ENCODE data around the gene MED12L. TPM values are rescaled to one million over a fixed set of nuclear protein-coding genes. Genes with fewer than 3 reads are reported as not detected.

The MED12L gene
- total RNA-seq, 1 experiment from 2014 or later = 14.9 TPM

DNA sequence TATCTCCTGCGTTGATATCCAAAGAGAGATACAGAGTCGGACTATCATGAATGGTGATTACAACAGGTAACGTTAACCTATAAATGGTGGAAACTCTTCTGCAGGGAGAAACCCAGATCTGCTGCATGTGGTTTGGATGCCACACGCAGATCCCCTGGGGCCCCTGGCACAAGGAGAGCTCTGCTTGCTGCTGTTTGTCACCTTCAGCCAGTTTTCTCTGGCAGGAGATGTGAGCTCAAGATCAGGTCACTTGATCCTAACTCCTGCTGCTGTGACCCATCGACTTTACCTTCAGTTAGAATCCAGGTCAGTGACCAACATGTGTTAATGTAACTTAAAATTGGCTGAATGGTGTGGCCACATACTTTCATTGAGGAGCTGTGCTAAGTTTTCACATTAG is 141.4 kb downstream of the MED12L start:
- no peak overlapping the region for H2BK20ac ChIP-seq (ENCODE audit: low read depth, low read length, poor library complexity, severe bottlenecking)
- no peak overlapping the region for H2BK15ac ChIP-seq (ENCODE audit: low read depth, low read length)
- no peak overlapping the region for H4K91ac ChIP-seq (ENCODE audit: insufficient read length, low read depth, low read length)
- H3K4me2 ChIP-seq (ENCODE audit: insufficient read depth, insufficient read length, low read length) = no peak overlapping the region
- no peak overlapping the region for H2BK12ac ChIP-seq (ENCODE audit: insufficient read length, low read depth, low read length)
- H4K5ac ChIP-seq (ENCODE audit: insufficient read length, low read depth, low read length) = no peak overlapping the region
- no peaks in the 10 kb centered on the region for H3K27me3 ChIP-seq (ENCODE audit: insufficient read depth, low read length)
- no peak overlapping the region for H3K23ac ChIP-seq (ENCODE audit: insufficient read length, low read depth, low read length)
- Mint-ChIP-seq H3K36me3 (ENCODE audit: insufficient read depth in 1 of 3, low read depth in 3 of 3) (peaks cover 7 to 12% (median 8%) of the 10 kb centered on the region in 3 experiments), H3K4me3 (no peak overlapping the region), H3K27ac (no peak overlapping the region), H3K4me1 (peaks cover 25 to 27% of the 10 kb centered on the region in 2 experiments), H3K27me3 (ENCODE audit: low read depth) (no peaks in the 10 kb centered on the region), H3K9me3 (peaks cover 0 to 6% of the 10 kb centered on the region in 2 experiments; a peak in 1 of 5 replicates)
- no peak overlapping the region for H2BK5ac ChIP-seq (ENCODE audit: insufficient read length, low read length)
- no peaks in the 10 kb centered on the region for H4K20me1 ChIP-seq (ENCODE audit: control insufficient read depth, insufficient read depth, insufficient read length)
- H4K8ac ChIP-seq (replicated peaks; ENCODE audit: insufficient read length, low read depth, low read length) = no peak overlapping the region
- no peak overlapping the region for H3K9ac ChIP-seq (ENCODE audit: extremely low read depth, insufficient read length, low read length)
- no peak overlapping the region for H3K27ac ChIP-seq (ENCODE audit: insufficient read length, low read depth, low read length)
- H3K18ac ChIP-seq (ENCODE audit: insufficient read length, low read depth, low read length) = no peak overlapping the region
- H3K56ac ChIP-seq (ENCODE audit: insufficient read length, low read depth, low read length) = no peak overlapping the region
- no peak overlapping the region for H2AK5ac ChIP-seq (ENCODE audit: insufficient read length, low read length)
- H3K79me1 ChIP-seq (ENCODE audit: insufficient read depth, low read depth, low read length, poor library complexity, severe bottlenecking) = no peaks in the 10 kb centered on the region
- no peak for DNase-seq
- H2BK120ac ChIP-seq (ENCODE audit: low read depth, low read length, poor library complexity, severe bottlenecking) = no peak overlapping the region
- H3K14ac ChIP-seq (ENCODE audit: insufficient read depth, low read length) = no peak overlapping the region
- H3K79me2 ChIP-seq (ENCODE audit: insufficient read depth, low read length) = no peaks in the 10 kb centered on the region
- no CpG with 5 or more reads among the region's 5 CpGs for WGBS (ENCODE audit: extremely low coverage, insufficient read length, low lambda C conversion rate)
- no peak overlapping the region for H3T11ph ChIP-seq (ENCODE audit: low read length)
- TF ChIP-seq, protein P1, sequence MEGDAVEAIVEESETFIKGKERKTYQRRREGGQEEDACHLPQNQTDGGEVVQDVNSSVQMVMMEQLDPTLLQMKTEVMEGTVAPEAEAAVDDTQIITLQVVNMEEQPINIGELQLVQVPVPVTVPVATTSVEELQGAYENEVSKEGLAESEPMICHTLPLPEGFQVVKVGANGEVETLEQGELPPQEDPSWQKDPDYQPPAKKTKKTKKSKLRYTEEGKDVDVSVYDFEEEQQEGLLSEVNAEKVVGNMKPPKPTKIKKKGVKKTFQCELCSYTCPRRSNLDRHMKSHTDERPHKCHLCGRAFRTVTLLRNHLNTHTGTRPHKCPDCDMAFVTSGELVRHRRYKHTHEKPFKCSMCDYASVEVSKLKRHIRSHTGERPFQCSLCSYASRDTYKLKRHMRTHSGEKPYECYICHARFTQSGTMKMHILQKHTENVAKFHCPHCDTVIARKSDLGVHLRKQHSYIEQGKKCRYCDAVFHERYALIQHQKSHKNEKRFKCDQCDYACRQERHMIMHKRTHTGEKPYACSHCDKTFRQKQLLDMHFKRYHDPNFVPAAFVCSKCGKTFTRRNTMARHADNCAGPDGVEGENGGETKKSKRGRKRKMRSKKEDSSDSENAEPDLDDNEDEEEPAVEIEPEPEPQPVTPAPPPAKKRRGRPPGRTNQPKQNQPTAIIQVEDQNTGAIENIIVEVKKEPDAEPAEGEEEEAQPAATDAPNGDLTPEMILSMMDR (conservative IDR thresholded peaks at IDR 0.05) = no peak
- no peak overlapping the region for H2AFZ ChIP-seq (ENCODE audit: low read length)
- H3K4me1 ChIP-seq (ENCODE audit: insufficient read depth, low read length) = peaks cover 7% of the 10 kb centered on the region; the same call in 1 of the 2 replicates
- H3K23me2 ChIP-seq (ENCODE audit: insufficient read length, low read depth, low read length, poor library complexity, severe bottlenecking) = no peaks in the 10 kb centered on the region
- no peak overlapping the region for H3K4ac ChIP-seq (ENCODE audit: low read depth, low read length)
- H3K9me3 ChIP-seq (ENCODE audit: control insufficient read depth, low read depth, low read length) = no peaks in the 10 kb centered on the region

Measured in H9 (cell line).